ENCODE data around the gene QSOX1.

The QSOX1 gene

DNA sequence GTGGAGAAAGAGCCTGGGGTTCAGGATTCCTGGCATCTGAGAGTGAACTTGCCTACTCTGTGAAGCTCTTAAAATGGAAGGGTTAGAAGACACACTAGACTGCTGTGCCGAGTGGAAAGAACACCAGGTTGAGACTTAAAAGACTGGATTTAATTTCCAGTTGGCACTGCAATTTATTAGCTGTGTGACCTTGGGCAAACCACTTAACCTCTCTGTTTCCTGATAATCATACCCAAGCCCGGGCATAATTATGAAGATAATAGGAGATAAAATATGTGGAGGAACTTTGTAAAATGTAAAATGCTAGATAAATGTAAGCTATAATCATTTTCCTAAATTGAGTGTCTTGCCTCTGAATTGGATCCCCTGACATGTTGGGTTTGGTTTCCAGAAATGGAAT lies 70.7 kb downstream of the QSOX1 start:
- Histone ChIP-seq H3K36me3 (ENCODE audit: insufficient read depth, low read length) (no peaks in the 10 kb centered on the region), H3K27me3 (ENCODE audit: control insufficient read depth in 1 of 2, insufficient read depth in 2 of 2, low read length in 2 of 2) (peaks cover 26 to 44% of the 10 kb centered on the region in 2 donors), H3K27ac (ENCODE audit: low read depth, low read length) (no peak overlapping the region), H3K9ac (ENCODE audit: low read length) (no peak overlapping the region), H3K4me1 (ENCODE audit: insufficient read depth, low read length) (peaks cover 8% of the 10 kb centered on the region), H3K9me3 (ENCODE audit: low read length) (no peaks in the 10 kb centered on the region), H3K4me3 (ENCODE audit: low read depth in 1 of 2, low read length in 2 of 2) (no peak overlapping the region)

DNA sequence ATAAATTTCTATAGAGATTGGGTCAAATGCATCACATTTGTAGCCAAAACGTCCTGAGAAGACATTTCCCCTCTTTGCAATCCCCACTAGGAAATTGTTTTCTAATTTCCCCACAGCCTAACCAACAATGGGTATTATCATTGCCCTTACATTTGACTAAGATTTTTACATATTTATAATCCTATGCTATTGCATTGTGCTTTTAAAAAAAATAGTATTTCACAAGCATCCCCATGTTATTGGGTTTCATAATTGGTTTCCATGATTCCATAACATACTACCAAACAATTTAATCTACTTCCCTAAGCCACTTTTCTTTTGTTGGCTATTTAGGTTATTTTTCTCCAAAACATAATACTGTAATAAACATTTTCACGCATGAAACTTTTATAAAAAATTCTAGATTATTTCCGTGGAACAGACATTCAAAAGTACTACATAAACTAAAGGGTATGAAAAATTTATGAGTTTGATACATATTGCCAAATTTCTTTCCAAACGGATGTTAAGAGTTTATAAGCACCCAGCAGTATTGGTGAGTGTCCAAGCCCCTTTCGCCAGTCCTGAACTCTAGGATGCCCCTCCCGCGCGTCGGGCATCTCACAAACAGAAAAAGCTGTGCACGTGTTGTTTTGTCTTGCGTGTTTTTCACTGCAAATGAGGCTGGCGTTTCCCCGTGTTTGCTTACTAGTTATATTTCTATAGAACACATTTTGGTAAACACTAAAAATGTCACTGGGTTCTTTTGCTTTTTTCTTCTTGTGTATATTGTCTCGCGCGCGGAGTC lies 73.4 kb downstream of the QSOX1 start:
- Histone ChIP-seq H3K27ac (ENCODE audit: low read depth, low read length) (no peak overlapping the region), H3K27me3 (ENCODE audit: control insufficient read depth in 1 of 2, insufficient read depth in 2 of 2, low read length in 2 of 2) (peaks cover 51 to 70% of the 10 kb centered on the region in 2 donors), H3K4me1 (ENCODE audit: insufficient read depth, low read length) (peaks cover 22% of the 10 kb centered on the region), H3K4me3 (ENCODE audit: low read depth in 1 of 2, low read length in 2 of 2) (no peak overlapping the region), H3K36me3 (ENCODE audit: insufficient read depth, low read length) (no peaks in the 10 kb centered on the region), H3K9me3 (ENCODE audit: low read length) (peaks cover 8% of the 10 kb centered on the region), H3K9ac (ENCODE audit: low read length) (no peak overlapping the region)

DNA sequence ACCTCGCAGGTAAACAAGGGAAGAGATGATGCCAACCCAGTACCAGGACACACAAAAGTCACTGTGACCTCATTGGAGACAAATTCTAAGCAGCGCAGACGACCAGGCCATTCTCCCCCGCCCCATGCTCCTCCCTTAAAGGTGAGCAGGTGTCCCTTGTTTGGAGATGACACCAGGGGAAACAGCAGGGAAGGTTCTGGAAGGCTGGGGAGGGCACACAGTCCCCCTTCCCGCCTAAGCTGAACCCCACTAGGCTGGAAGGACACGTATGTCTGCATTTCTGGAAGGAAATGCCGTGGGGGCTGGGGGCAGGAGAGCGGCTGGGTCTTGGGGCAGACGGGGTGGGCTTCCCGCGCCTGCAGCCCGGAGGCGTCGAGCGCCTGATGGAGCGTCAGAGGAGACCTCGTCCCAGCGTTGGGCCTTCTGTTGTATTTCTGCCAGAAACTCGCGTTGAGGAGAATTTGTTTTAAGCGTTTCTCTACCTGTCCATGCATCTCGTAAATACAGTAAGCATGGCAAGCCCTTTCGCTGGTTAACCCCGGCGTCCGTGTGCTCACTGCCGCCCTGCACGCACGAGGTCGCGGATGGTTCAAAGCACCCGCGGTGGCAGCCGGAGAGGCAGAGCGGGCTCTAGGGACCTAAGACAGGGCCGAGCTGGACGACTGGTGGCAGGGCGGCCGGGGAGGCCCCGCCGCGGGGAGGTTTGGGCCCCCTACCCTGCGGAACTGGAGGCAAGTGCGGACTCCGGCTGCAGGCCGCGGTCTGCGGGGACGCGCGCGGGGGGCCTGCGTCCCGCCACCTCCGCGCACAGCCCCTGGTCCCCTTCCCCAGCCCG lies 74.2 kb downstream of the QSOX1 start:
- peaks cover 8% of the 10 kb centered on the region for H3K9me3 ChIP-seq (ENCODE audit: low read length)
- H3K36me3 ChIP-seq (ENCODE audit: insufficient read depth, low read length): no peaks in the 10 kb centered on the region
- H3K4me1 ChIP-seq (ENCODE audit: insufficient read depth, low read length): peaks cover 26% of the 10 kb centered on the region
- peaks cover 59 to 78% of the 10 kb centered on the region in 2 donors for H3K27me3 ChIP-seq (ENCODE audit: control insufficient read depth in 1 of 2, insufficient read depth in 2 of 2, low read length in 2 of 2)
- peak overlapping the region; percentile 32 to 36 for H3K4me3 ChIP-seq (ENCODE audit: low read depth in 1 of 2, low read length in 2 of 2)
- H3K27ac ChIP-seq (ENCODE audit: low read depth, low read length): no peak overlapping the region
- H3K9ac ChIP-seq (ENCODE audit: low read length): no peak overlapping the region

DNA sequence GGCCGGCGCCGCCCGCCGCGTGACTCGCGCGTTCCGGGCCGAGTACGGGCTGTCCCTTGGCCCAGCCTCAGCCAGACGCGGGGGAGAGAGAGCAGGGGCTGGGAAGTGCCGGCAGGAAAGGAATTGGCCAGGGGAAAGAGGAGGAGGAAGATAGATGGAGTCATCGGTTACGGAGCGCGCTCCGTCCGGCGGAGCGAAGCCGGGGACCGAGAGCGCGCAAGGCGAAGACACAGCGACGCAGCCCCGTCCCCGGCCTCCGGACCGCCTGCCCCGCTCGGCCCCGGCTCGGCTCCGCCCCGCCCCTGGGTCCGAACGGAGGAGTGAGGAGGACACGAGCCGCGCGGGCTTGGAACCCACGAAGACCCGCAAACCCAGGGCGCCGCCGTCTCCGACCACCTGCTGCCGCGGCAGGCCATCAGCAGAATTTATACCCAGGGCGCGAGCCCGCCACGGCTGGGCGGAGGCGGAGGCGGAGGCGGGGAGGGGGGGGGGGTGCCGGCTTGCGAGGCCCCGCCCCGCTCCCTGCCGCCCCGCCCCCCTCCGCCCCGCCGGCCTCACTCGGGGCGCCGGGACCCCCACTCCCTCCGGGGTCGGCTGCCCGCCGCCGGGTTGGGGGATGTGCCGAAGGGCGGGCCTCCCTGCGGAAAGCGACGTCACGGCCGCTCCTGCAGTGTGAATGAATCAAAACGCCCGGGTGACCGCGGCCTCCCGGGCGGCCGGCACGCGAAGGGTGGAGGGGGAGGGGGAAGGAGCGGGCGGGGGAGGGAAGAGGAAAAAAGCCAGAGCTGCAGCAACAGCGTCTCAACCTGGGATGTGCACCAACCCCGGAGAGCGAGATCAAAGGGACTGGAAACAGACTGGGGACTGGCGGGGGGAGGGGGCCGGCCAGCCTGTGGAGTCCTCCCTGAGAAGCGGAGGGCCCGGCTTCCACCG lies 75.1 kb downstream of the QSOX1 start, which contains the start of gene LHX4:
TSS of gene LHX4 (plus strand) at position 782 of the 933 bp plus-strand sequence. CDS start 266 bp downstream, outside the sequence.
- H3K4me1 ChIP-seq (ENCODE audit: insufficient read depth, low read length): peaks cover 32% of the 10 kb centered on the region
- no peak within 1 kb of the TSS for H3K27ac ChIP-seq (ENCODE audit: low read depth, low read length)
- H3K9ac ChIP-seq (ENCODE audit: low read length): no peak within 1 kb of the TSS
- no peaks in the 10 kb centered on the region for H3K36me3 ChIP-seq (ENCODE audit: insufficient read depth, low read length)
- peaks cover 8% of the 10 kb centered on the region for H3K9me3 ChIP-seq (ENCODE audit: low read length)
- H3K27me3 ChIP-seq (ENCODE audit: control insufficient read depth in 1 of 2, insufficient read depth in 2 of 2, low read length in 2 of 2): peaks cover 66 to 85% of the 10 kb centered on the region in 2 donors
- peak within 1 kb of the TSS; percentile 41 to 58 for H3K4me3 ChIP-seq (ENCODE audit: low read depth in 1 of 2, low read length in 2 of 2)

DNA sequence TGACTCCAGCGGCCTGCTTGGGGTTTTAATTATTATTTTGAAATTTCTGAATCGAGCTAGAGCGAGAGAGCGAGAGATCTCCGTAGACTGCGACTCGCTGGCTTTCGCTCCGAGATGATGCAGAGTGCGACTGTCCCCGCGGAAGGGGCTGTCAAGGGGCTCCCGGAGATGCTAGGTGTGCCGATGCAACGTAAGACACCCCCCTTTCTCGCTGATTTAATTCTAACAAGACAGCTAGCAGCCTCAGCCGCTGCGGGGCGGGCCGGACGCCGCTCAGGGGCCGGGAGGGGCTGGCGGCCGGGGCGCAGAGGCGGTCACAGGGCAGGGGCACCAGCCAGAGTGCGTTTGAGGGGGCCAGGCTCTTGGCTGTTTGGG lies 75.7 kb downstream of the QSOX1 start:
- Histone ChIP-seq H3K4me1 (ENCODE audit: insufficient read depth, low read length) (peaks cover 38% of the 10 kb centered on the region), H3K9me3 (ENCODE audit: low read length) (peaks cover 8% of the 10 kb centered on the region), H3K36me3 (ENCODE audit: insufficient read depth, low read length) (no peaks in the 10 kb centered on the region), H3K9ac (ENCODE audit: low read length) (no peak overlapping the region), H3K4me3 (ENCODE audit: low read depth in 1 of 2, low read length in 2 of 2) (peak overlapping the region; percentile 41 to 58), H3K27ac (ENCODE audit: low read depth, low read length) (no peak overlapping the region), H3K27me3 (ENCODE audit: control insufficient read depth in 1 of 2, insufficient read depth in 2 of 2, low read length in 2 of 2) (peaks cover 72 to 87% of the 10 kb centered on the region in 2 donors)

DNA sequence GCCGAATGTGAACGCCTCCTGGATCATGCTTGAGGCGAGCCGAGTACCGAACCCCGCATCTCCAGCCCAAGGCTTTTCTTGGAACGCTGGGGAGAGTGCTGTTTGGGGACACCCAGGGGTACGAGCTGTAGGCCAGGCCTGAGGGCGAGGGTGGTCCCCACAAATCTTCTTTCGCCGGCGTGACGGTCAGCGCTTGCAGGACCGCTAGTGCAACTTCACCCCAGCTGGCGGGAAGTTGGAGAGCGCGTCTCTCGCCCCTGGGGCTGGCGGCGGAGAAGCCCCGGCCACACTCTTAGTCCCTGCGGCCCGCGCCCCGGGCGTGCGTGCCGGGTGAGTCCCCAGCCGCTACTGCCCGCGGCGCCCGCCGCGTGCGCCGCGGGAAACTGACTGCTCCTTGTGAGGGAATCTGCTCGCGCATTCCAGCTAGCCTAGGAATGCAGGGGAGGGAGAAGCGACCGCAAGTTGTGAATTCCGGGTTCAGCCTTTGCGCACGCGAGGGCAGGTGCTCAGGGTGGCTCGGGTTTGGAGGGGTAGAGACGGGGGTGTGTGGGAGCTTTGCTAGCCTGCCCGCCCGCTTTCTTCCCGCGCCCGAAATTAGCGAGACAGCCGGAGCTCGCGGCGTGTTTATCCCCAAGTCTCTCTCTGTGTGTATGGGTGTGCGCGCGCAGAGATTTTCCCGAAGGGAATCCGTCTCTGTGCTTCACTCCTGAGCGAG lies 76.3 kb downstream of the QSOX1 start:
- H3K4me1 ChIP-seq (ENCODE audit: insufficient read depth, low read length): peaks cover 44% of the 10 kb centered on the region
- peaks cover 74 to 89% of the 10 kb centered on the region in 2 donors for H3K27me3 ChIP-seq (ENCODE audit: control insufficient read depth in 1 of 2, insufficient read depth in 2 of 2, low read length in 2 of 2)
- peaks cover 8% of the 10 kb centered on the region for H3K9me3 ChIP-seq (ENCODE audit: low read length)
- H3K9ac ChIP-seq (ENCODE audit: low read length): no peak overlapping the region
- H3K36me3 ChIP-seq (ENCODE audit: insufficient read depth, low read length): no peaks in the 10 kb centered on the region
- H3K4me3 ChIP-seq (ENCODE audit: low read depth in 1 of 2, low read length in 2 of 2): peak overlapping the region; percentile 41 to 58
- H3K27ac ChIP-seq (ENCODE audit: low read depth, low read length): no peak overlapping the region

DNA sequence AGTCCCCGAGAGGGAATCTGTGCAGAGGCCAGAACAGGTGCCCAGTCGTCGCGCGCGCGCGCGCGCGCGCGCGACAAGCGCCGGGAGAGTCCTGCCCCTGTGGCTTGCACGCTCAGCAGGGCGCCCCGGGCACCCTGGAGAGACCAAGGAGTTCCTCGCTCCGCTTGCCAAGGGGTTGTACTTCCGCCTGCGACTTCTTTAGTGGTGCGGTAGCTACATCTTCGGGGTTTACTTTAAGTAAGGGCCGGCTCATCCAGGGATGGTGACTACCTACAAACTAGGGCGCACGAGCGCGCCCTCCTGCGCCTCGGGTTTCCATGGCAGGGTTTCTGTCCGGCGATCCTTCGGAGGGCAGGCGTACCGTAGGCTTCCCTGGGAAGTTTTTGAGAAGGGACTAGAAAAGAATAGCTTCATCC lies 76.8 kb downstream of the QSOX1 start:
- Histone ChIP-seq H3K9me3 (ENCODE audit: low read length) (peaks cover 8% of the 10 kb centered on the region), H3K27ac (ENCODE audit: low read depth, low read length) (no peak overlapping the region), H3K4me3 (ENCODE audit: low read depth in 1 of 2, low read length in 2 of 2) (peak overlapping the region; percentile 41 to 58), H3K9ac (ENCODE audit: low read length) (no peak overlapping the region), H3K36me3 (ENCODE audit: insufficient read depth, low read length) (no peaks in the 10 kb centered on the region), H3K27me3 (ENCODE audit: control insufficient read depth in 1 of 2, insufficient read depth in 2 of 2, low read length in 2 of 2) (peaks cover 80 to 89% of the 10 kb centered on the region in 2 donors), H3K4me1 (ENCODE audit: insufficient read depth, low read length) (peaks cover 48% of the 10 kb centered on the region)

DNA sequence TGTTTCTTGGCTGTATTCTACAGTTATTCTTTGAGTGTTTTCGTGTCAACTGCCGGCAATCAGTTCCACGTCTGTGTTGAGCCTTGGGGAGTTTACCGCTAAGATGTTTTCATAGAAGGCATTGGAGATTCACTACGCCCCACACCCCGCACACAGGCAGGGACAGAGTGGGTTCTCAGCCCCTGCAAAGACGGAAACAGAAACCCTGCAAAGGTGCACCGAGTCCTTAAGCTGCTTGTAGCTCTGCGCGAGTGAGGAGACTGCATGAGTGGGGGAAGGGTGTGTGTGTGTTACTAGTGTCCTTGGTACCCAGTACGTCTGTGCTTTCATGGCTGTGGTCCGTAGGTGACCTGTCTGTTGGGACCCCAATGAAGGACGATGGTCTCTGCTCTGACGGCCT lies 77.3 kb downstream of the QSOX1 start:
- Histone ChIP-seq H3K4me1 (ENCODE audit: insufficient read depth, low read length) (peaks cover 51% of the 10 kb centered on the region), H3K9ac (ENCODE audit: low read length) (no peak overlapping the region), H3K36me3 (ENCODE audit: insufficient read depth, low read length) (no peaks in the 10 kb centered on the region), H3K9me3 (ENCODE audit: low read length) (peaks cover 8% of the 10 kb centered on the region), H3K4me3 (ENCODE audit: low read depth in 1 of 2, low read length in 2 of 2) (peak overlapping the region in 1 of 2 donors; percentile 58), H3K27ac (ENCODE audit: low read depth, low read length) (no peak overlapping the region), H3K27me3 (ENCODE audit: control insufficient read depth in 1 of 2, insufficient read depth in 2 of 2, low read length in 2 of 2) (peaks cover 84 to 90% of the 10 kb centered on the region in 2 donors)

DNA sequence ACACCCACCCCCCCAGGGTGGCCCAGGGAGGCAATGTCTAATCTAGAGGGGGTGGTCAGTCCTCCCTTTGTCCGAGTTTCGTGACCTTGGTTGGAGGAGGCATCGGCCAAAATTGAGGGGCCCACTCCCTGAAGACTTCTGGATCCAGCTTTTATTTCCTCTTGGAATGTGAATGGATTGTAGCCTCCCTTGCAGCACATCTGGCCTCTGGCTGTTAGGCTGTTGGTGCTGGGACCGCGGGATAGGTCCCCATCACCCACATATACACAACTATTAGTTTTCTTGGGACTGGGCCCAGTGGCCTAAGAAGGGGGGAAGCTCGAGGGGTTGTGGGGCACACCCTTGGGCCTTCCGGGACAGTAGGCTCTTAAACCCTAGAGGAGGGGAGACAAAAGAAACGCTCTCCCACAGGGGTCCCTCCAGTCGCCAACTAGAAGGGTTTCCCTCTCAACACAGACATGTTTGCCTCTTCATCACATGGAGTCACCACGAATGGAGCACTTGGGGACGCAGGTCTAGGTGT lies 77.9 kb downstream of the QSOX1 start:
- H3K4me1 ChIP-seq (ENCODE audit: insufficient read depth, low read length): peaks cover 54% of the 10 kb centered on the region

More for the DNA sequence above, 77.9 kb downstream of the QSOX1 start:
- no peak overlapping the region for H3K9ac ChIP-seq (ENCODE audit: low read length)
- no peak overlapping the region for H3K4me3 ChIP-seq (ENCODE audit: low read depth in 1 of 2, low read length in 2 of 2)
- H3K27me3 ChIP-seq (ENCODE audit: control insufficient read depth in 1 of 2, insufficient read depth in 2 of 2, low read length in 2 of 2): peaks cover 87 to 92% of the 10 kb centered on the region in 2 donors
- peaks cover 8% of the 10 kb centered on the region for H3K9me3 ChIP-seq (ENCODE audit: low read length)
- no peaks in the 10 kb centered on the region for H3K36me3 ChIP-seq (ENCODE audit: insufficient read depth, low read length)
- no peak overlapping the region for H3K27ac ChIP-seq (ENCODE audit: low read depth, low read length)
